EH (cell line): ENCODE results near the gene ACKR3.
A peak's percentile ranks its signal among the peaks of the same experiment; 100 is the strongest.

Experiments used
- DNase-seq: peaks from one replicate; pipeline ENCODE4 v3.0.0-alpha.2; 2015; ENCODE audit warnings: low read depth

Gene ACKR3

DNA sequence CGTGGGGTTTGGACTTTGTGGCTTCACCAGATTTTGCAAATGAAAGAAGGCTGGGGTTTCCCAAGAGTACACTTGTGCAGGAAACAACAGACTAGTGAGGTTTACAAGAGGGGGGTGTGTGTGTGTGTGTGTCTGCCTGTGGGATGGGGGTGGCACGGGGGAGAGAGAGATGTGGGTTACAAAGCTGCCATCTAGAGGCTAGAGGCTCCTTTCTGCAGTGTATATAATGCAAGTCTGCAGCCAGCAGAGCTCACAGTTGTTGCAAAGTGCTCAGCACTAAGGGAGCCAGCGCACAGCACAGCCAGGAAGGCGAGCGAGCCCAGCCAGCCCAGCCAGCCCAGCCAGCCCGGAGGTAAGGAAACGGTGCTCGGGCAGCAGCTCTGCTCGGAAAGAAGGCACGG, at the start of gene ACKR3:
ACKR3 (plus strand) TSS at position 253 of the 401 bp plus-strand sequence. CDS start 10,641 bp downstream, outside the sequence.
- peak; percentile 62 for DNase-seq

DNA sequence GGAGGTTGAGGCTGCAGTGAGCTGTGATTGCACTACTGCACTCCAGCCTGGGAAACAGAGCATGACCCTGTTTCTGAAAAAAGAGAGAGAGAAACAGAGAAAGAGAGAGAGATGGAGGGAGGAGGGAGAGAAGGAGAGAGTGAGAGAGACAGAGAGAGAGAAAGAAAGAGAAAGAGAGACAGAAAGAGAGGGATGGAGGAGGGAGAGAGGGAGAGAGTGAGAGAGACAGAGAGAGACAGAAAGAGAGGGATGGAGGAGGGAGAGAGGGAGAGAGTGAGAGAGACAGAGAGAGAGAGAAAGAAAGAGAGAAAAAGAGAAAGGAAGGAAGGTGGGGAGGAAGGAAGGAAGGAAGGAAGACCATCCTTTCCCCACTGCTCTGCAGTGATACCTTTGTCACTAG, 48.1 kb upstream of the ACKR3 start:
- DNase-seq, result no peak

DNA sequence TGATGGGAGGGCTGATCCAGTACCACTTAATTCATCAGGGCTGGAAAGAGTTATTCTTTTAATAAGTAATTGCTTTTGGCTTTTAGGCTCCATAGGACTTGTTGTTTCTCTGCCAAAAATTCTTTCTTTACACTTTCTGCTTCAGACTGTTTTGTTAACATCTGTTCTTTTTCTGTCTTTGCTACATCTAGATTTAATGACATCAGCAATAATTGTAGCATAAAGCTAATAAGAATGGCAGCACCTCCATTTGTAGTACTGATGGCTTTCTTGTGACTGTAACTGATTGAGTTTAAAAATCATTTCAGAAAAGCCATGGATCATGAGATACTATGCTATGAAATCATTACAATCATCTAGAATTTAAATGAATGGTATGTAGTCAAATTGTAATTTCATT, 46.4 kb upstream of the ACKR3 start:
- DNase-seq, result no peak

DNA sequence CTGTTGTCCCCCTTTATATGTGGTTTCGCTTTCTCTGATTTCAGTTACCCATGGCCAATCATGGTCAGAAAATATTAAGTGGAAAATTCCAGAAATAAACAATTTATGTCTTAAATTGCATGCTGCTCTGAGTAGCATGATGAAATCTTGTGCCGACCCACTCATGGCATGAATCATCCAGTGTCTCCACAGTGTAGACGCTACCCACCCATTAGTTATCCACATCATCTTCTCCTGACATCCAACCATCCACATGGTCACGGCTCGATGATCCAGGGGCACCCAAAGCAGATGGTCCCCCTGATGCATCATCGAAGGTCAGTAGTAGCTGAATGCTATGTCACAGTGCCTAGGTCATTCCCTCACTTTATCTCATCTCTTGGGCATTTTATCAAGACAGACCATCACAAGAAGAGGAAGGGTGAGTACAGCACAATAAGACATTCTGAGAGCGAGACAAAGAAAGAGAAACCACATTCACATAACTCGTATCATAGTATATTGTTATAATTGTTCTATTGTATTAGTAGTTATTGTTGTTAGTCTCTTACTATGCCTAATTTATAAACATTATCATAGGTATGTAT, 44.1 kb upstream of the ACKR3 start:
- no peak for DNase-seq

DNA sequence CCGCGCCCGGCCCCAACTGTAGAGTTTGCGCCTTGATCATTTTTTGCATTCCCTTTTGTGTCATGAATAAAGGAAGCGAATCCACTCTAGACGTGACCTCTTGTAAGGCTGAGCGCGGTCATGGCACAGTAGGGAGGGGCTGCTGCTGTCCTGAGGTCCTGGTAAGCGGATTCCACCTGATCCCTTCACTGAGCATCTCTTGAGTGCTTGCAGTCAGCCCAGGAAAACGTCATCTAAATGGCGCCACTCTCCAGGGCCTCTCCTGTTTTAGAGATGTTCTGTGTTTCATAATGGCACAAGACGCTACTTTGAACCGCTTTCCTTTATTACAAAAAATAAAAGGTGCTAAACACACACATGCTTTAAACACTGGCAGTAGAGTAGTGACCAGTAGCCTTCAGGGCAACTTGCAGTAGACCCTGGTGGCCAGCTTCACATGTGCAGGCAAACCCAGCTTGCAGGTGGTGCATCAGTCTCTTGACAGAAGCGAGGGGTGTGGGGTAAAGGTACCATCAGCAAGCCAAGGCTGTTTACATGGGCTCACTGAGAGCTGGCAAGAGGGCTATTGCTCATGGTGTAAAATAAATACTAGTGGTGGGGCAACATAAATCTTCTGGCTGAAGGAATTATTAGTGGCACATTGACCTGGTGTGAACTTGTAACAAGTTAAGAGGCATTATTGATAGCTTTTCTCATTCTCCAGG, 43.0 kb upstream of the ACKR3 start:
- no peak for DNase-seq

DNA sequence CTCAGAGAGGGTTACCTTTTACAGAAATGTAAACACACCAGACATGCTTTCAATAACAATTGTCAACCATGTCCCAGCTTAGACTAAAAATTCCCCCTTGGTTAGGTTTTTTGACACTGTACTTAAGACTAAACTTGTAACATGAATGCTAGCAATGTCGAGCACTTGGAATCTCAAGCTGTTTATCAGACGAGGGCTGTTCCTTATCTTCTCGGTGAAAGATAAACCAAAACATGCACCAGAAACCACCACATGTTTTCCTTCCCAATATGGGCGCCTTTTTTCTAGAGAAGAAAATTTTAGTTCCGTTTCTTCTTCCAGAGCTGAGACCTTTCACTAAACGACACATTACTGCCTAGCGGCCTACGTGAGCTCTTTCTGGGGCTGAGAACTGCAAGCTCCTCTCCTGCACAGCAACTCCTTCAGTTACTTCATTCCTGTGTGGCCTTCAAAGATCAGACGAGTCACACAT, 42.4 kb upstream of the ACKR3 start:
- no peak for DNase-seq

DNA sequence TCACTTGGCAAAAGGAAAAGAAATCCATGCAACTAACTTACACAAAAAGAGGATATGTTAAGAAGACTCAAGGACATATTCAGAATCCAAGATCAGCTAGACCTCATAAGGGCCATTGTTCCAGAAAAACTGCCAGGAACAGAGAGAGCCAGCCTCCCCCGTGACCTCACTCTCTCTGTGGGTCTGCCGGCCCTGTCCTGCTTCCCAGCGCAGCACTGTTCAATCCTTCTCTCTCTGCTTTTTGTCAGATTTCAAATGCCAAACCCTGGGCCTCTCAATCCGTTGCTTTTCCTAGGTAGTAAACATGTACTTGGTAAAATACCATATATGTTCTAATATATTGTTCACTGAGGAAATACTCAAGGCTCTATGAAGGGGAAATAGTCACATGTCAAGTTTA, 40.0 kb upstream of the ACKR3 start:
- no peak for DNase-seq

DNA sequence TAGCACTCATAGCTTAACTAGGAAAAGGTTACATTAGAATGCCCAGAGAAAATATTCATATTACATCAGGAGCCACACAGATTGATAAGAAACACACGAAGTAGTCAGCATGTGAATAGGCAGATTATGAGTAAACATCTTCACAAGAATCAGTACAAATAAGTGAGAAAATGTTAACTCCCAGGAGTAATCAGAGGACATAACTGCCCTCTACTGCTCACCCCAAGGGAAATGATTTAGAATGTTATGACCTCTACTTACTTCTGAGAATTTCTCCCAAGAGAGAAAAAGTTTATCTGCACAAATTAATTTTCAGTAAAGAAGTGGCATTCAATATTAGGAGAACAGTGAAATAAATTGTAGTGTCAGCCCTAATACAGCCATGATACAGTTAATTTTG, 39.1 kb upstream of the ACKR3 start:
- no peak for DNase-seq

DNA sequence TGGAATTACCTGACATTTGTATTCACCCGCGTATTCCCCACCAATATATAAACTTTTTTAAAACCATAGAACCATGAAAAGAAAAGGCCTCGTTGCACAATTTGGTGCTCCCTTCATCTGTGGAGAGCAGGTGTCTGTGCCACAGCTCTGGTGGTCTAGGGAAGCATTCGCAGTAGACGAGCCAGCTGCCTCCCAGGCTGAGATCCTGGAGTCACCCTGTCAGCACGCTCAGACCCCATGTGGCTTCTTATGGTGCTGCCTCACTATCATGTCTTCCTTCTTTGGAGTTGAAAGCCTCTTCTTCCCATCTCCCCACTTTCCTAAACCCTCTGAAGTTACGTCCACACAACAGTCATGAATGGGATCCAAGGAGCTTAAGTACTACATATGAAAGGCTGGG, 38.4 kb upstream of the ACKR3 start:
- no peak for DNase-seq

DNA sequence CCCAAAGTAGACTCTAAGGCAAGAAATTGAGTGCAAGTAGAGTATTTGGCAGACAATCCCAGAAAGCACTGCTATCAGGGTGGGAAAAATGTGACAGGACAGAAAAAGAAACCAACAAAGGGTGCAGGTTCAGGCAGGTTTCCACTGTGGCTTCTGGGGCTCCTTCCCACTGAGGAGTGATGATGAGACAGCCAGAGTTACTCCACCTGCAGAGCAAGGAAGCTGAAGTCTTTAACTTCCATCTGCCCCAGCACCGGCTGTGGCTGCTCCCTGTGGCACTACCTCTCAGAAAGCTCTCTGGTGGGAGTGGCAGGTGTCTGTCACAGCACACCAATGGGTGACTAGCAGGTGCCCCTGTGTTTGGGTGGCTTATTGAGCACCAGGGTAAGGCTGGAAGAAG, 37.6 kb upstream of the ACKR3 start:
- no peak for DNase-seq

DNA sequence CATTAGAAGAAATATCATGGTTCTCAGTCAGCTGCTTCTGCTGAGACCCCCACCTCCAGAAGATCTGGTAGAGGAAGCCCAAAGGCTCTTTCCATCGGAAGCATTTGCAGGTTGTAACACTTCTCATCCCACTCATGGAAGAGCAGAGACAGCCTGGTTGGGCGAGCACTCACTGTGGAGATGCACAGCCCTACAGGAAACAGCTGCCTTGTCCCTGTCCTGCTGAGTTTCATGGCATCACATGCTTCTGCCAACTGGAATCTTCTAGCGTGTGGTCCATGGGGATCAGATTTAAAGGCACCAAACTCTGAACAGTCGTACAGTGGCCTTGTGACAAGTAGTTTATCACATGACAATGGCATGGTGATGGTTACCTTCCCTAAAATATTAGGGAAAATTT, 36.3 kb upstream of the ACKR3 start:
- no peak for DNase-seq

DNA sequence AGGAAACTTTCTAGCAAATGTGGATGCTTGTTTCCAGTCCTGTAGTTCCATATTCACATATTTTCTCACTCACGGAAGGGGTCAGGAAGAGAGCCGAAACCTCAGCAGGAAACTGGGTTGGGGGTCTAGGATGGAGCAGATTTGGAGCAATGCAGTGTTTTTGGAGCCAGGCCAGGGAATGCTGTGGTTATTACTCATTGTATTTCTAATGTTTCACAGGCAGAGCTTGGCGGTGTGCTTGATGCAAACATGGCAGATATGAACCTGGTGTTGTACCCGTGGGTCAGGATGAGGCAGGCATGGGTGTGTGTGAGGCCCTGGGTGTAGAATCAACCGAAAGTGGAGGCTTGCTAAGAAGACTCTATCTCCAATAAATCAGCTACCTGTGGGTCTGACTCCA, 34.6 kb upstream of the ACKR3 start:
- DNase-seq, result peak; percentile 39

DNA sequence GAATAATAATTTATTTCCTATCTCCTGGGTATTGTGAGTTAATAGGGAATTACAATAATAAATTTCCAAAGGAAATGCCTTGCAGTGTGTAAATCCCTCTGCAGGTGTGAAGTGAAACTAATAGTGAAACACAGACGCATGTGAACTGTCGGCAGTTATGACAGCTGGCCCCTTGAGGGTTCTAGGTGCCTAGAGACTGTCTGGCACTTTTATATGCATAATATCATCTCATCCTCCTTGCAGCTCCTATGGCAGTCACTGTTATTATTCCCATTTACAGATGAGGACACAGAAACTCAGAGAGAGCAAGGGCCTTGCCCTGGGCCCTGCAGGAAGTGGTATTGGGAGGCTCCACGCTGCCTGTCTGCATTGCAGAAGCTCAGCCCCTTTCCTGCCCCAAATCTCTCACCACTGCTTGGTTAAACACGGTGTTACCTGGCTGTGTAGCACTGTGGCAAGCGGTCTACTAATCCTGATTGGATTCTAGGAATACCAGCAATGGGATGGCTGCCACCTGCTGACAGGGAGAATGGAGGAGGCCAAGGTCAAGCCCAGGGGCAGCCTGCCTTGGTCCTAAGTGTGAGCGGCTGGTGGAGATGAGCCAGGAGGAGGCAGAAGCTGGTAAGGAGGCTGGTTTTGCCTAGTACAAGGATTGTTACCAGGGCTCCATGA, 32.8 kb upstream of the ACKR3 start:
- DNase-seq, result no peak

DNA sequence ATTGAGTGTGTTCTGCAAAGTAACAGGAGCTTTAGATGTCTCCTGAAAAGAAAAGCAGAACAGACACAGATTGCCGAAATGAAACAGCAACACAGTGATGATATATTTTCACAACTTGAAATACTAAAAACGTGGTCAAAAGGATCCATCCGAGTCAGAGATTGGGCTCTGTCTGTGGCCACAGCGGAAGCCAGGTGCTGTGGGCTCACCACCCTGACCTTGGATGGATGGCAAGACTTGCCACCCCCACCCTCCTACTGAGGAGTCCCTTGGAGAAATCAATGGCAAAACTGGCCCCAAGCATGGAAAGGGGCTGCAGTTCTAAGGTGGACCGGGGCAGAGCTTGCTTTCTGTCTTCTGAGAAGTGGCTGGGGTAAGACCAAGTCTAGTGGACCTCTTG, 31.4 kb upstream of the ACKR3 start:
- no peak for DNase-seq

DNA sequence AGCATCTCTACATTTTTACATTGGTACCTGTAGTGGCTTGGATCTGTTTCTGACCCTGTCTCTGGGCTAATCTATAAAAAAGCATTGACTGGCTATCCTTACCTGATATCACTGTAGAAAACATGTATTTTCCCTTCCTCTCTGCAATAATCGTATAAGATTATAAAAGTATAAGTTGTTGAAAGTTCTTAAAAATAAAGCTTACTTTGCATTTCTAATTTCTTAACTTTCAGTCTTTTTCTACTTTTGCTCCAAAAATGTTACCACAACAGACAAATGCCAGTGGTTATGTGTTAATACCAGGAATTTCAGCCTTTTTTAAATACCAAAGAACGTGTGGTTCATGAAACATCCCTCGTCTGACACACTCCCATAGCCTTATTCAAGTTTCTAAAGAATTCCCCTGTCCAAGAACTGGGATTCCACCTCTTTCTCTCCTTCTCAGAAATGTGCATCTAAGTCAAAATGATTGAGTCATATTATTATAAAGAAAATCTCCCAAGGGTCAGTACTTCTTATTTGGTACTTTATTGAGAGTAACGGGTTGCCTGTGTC, 28.5 kb upstream of the ACKR3 start:
- peak; percentile 29 for DNase-seq

DNA sequence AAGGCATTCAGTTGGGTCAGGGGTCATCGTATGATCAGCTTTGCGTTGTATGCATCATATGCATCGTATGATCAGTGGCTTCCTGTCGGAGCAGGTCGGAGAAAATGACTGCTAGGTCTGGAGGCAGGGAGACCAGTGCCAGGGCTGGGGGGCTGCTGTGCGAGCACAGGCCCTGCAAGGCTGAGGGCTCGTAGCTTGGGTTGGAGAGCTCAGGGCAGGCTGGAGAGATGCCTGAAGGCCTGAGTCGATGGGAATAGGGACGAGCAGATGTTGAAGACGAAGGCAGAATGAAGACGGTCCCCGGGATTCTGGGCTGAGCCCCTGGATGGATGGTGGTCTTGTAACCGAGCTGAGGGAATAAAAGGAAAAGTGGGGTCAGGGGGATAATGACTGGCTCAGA, 25.3 kb upstream of the ACKR3 start:
- DNase-seq, result no peak

DNA sequence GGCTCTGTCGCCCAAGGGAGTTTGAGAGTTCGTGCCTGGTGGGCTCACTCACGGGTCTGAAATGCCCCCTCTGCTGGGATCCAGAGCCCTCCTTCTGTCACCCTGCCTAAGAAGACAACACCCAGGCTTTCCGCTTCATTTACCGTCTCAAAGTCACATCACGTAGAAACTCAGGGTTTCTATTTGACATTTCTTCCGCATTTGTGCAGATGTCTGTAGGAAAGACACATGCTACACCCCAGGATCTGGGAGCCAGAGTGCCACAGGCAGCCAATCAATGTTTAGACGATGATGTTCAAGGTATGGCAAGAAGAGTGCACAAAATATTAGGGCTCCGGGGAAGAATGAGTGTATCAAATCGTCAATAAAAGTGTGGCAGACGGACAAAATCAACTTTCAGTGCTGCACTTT, 24.4 kb upstream of the ACKR3 start:
- no peak for DNase-seq

DNA sequence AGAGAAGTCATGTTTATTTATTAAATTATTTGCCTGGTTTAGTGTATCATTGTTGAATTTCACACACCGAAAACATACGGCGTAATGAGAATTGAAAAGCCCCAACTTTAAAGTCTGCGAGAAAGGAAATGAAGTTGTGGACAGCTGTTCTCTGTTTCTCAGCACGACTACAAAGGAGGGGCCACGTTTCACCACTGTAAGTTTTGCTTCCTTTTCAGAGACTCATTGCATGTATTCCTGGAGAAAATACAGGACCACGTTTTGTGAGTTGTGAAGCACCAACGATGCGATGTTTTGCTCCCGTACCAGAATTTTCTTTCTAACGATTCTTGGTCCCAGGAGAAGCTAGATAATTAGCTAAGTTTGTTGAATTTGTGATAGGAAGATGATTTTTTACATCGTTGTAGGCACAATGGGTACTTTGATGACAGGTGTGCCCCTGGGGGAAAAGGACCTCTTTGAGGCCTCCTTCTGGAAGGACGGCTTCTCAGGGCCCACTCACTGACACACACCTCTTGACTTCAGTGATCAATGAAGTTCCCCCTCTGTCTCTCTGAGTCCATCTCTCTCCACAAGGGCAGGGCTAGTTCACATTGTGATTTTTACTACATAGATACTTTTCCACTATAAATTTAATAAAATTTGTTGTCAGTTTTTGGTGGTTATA, 23.7 kb upstream of the ACKR3 start:
- DNase-seq, result no peak

DNA sequence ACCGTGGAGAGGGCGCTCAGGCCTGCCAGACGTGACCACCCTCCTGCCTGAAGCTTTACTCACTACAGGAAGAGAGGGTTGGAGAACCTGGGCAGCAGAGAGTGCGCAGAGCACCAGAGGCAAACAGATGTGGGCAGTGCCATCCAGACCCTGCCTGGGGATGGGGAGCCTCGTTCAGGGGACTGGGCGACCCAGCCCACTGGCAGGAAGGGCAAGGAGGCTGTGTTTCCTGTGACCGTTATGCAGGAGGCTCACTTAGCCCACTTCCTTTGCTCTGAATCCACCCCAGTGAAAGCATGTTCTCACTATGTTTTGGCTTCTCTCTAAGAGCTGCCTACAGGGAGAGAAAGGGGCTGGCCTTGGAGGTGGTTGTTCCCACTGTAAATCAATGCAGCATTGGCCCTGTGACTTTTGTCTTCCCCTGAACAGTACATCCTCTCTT, 23.0 kb upstream of the ACKR3 start:
- no peak for DNase-seq

DNA sequence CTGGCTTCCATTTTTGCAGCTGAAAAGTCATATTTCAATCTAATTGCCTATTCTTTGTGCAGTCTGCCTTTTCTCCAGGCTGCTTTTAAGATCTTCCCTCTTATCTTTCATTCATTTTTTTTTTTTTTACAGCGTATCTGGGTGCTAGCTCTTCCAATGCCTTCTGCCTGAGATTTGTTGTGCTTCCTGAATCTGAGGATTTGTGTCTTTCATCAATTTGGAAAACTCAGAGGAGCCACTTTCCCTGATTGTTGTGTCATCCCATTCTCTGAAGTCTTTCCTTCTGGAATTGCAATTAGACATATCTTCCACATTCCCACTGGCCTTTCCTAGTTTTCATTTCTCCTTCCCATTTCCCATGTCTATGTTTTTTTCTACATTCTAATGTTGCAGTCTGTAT, 21.9 kb upstream of the ACKR3 start:
- DNase-seq, result no peak

DNA sequence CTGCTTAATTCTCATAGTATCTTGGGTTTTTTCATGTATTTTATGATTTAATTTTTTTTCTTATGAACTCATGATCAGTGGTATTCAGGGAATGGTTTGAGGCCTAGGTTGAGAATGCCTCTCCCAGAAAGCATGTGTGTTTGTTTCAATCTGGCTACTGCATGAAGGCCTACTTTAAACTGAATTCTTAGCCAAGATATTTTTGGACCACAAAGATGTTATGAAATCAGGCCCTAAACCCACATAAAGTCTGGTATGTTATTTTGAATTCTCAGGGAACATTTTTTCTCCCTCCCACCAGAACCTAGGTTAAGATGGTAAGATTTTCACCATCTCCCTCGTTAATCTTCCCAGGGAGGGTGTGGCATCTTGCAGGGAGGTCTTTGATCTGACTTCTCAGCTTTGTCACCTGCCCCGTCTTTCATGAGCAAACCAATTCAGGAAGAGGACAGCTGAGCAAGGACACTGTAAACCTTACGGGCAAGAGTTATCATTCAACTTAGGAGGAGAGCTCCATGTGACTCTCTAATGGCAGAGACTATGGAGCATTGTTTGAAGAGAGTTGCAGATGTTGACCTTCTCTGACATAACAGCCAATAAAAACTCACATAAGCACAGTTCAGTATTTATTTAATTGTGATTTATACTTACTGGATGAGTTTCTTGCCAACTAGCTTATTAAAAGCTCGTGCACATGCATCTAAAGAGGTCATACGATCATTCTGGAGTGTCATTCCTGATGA, 21.3 kb upstream of the ACKR3 start:
- peak; percentile 52 for DNase-seq

DNA sequence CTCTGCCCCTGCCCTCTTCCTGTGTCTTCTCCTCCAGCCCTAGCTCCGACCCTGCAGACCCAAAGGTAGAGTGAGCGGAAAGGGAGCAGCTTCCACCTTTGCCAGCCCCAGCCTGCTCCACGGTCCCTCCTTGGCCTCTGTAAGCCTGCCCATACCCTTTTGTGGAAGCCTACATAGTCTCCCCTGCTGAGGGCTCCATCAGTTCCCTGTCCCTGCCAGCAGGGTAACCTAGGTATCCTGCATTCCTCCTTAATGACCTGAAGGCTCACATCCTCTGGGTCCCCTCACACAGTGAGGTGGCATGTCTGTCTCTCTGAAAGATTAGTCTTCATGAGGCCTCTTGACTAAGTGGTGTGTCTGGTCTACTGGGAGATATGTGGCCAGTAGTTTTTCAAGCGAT, 20.5 kb upstream of the ACKR3 start:
- no peak for DNase-seq
